Ectodermal cell (in vitro differentiated cells): ENCODE measurements around the gene SPTBN4.
"Not testable (repeated sequence)": the region's sequence is repeated elsewhere in the genome, so short reads cannot be mapped to it uniquely, and the experiment has no call there.

Experiments used
- H3K27ac ChIP-seq: 2 replicates; pipeline ENCODE4 v1.7.0; 2013; ENCODE audit warnings: mild to moderate bottlenecking, low read depth, low read length; ENCODE audit not compliant: insufficient read depth, poor library complexity, severe bottlenecking
- H3K27me3 ChIP-seq: 2 replicates; pipeline ENCODE4 v1.7.0; 2013; ENCODE audit warnings: mild to moderate bottlenecking, low read length; ENCODE audit not compliant: insufficient read depth, control insufficient read depth, poor library complexity, severe bottlenecking
- H3K36me3 ChIP-seq: one replicate; pipeline ENCODE4 v1.7.0; 2013; ENCODE audit warnings: low read length; ENCODE audit not compliant: control insufficient read depth, insufficient read depth
- H3K4me1 ChIP-seq: one replicate; pipeline ENCODE4 v1.7.0; 2013; ENCODE audit warnings: low read length; ENCODE audit not compliant: control insufficient read depth, insufficient read depth
- H3K4me3 ChIP-seq: 2 replicates; pipeline ENCODE4 v1.7.0; 2013; ENCODE audit warnings: low read depth, low read length, control low read depth; ENCODE audit not compliant: insufficient read depth
- H3K9me3 ChIP-seq: 2 replicates; pipeline ENCODE4 v1.7.0; 2013; ENCODE audit warnings: mild to moderate bottlenecking, low read length, moderate library complexity; ENCODE audit not compliant: control insufficient read depth
- WGBS, 2 experiments: methylation state at CpG; one replicate each; pipeline ENCODE4 v1.1.7; 2013; ENCODE audit warnings: missing lambda C conversion rate in 2 of 2; 5-methylcytosine and 5-hydroxymethylcytosine counted together

Gene SPTBN4

GRCh38 chr19:40423938-40424337 lies 42.9 kb upstream of the SPTBN4 start:
- H3K27me3 ChIP-seq: no peaks in the 10 kb centered on the region
- peaks cover 13% of the 10 kb centered on the region for H3K4me1 ChIP-seq
- no peak overlapping the region for H3K27ac ChIP-seq
- no peaks in the 10 kb centered on the region for H3K36me3 ChIP-seq
- no peak overlapping the region for H3K4me3 ChIP-seq
- no peaks in the 10 kb centered on the region for H3K9me3 ChIP-seq
- WGBS, 2 experiments: 84 to 94% methylated on average over 3 to 4 of the region's 6 CpGs

DNA sequence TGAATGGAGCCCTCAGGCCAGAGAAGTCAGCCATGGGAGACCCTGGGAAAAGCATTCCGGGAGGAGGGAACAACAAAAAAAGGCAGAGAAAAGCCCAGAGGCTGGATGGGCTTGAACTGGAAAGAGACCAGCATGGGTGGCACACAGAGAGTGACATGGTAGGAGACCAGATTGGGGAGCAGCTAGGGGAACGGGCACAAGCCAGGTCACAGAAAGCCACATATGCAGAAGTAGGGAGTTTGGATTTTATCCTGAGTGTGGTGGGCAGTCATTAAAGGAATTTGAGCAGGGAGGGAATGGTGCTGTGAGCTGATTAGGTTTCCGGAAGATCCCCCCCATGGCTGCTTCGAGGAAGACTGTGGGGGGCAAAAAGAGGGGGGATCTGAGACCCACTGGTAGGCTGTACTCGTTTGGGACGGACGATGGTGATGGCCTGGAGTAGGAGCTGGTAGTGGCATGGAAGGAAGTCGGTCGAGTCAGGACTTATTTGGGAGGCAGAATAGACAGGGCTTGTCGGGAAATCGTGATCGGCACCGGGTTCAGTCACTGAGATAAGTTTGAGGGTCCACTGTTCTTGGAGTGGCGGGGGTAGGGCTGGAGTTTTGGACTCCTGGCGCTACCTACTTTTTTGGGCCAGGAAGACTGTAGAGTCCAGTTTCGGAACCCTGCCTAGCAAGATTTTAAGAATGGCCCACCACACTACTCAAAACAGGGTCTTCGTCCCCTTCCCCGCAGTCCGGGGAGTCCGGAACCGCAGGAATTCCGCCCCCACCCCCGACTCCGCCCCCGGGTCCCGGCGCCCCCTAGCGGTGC lies 42.0 kb upstream of the SPTBN4 start:
- Histone ChIP-seq H3K27me3 (no peaks in the 10 kb centered on the region), H3K9me3 (no peaks in the 10 kb centered on the region), H3K4me1 (peaks cover 13% of the 10 kb centered on the region), H3K4me3 (peak overlapping the region; percentile 67), H3K27ac (peak overlapping the region; percentile 95), H3K36me3 (no peaks in the 10 kb centered on the region)
- 2% methylated on average over 28 of the region's 28 CpGs for WGBS, 2 experiments

DNA sequence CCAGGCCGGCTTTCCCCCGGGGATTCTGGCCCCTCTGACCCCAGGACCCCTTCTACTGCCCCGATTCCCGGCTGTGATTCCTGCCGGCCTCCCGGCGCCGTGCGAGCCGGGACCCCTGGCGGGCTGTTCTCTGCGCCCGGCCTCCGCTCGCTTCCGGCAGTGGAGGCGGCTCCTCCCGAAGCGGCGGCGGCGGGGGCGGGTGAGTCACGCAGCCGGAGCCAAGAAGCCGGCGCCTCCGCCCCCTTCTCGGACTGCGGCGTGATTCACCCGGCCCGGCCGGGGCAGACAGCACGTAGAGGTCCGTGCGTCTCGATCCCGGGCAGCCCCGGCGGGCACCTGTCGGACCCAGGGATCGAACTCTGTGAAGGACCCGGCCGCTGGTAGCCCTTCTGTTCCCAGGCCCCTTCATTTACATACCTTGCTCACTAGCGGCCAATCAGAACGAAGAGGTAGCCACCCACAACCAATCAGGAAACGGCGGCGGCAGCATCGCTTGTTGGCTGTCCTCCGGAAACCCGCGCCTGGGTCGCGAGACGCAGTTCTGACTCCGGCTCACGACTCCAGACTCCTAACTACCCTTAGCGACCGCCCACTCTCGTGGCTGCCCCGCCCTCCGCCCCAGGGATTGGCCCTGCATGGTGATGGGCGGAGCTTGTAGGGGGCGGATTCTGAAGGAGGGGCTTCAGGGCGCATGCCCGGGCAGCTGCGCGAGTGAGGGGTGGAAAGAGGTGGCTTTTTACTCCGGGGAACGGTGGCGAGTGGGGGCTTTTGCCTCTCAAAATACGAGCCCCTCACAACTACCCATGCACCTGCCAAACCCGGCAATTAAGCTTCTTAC lies 41.1 kb upstream of the SPTBN4 start, which contains the start of gene SERTAD1:
Gene SERTAD1 (minus strand): TSS at position 543 of the 838 bp plus-strand sequence. CDS start 2,446 bp downstream, outside the sequence.
- Histone ChIP-seq H3K27me3 (no peaks in the 10 kb centered on the region), H3K9me3 (no peaks in the 10 kb centered on the region)
- 0% methylated on average over 75 of the region's 75 CpGs for WGBS, 2 experiments

DNA sequence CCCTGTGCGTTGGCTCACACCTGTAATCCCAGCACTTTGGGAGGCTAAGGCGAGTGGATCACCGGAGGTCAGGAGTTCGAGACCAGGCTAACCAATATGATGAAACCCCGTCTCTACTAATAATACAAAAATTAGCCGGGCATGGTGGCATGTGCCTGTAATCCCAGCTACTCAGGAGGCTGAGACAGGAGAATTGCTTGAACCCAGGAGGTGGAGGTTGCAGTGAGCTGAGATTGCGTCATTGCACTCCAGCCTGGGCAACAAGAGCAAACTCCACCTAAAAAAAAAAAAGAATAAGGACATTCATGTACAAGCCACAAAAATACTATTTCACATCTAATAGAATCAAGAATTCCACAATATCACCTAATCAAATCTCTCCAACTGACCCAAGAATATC lies 38.6 kb upstream of the SPTBN4 start:
- H3K27ac ChIP-seq, H3K27me3 ChIP-seq, H3K36me3 ChIP-seq, H3K4me3 ChIP-seq, H3K9me3 ChIP-seq, H3K4me1 ChIP-seq: not testable (repeated sequence)
- 93 to 95% methylated on average over 7 of the region's 7 CpGs for WGBS, 2 experiments

More for the DNA sequence above, 41.1 kb upstream of the SPTBN4 start, which contains the start of gene SERTAD1:
- Histone ChIP-seq H3K4me1 (peaks cover 13% of the 10 kb centered on the region), H3K36me3 (no peaks in the 10 kb centered on the region), H3K27ac (peak within 1 kb of the TSS; percentile 95), H3K4me3 (peak within 1 kb of the TSS; percentile 67)

DNA sequence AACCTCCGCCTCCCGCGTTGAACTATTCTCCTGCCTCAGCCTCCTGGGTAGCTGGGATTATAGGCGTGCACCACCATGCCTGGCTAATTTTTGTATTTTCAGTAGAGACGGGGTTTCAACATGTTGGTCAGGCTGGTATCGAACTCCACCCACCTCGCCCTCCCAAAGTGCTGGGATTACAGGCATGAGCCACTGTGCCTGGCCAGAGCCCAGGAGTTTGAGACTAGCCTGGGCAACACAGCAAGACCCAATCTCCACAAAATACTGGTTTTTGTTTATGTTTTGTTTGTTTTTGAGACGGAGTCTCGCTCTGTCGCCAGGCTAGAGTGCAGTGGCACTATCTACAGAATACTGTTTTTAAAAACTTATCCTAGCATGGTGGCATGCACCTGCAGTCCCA lies 36.6 kb upstream of the SPTBN4 start:
- H3K27ac ChIP-seq, H3K4me1 ChIP-seq, H3K27me3 ChIP-seq, H3K4me3 ChIP-seq, H3K9me3 ChIP-seq, H3K36me3 ChIP-seq: not testable (repeated sequence)
- 93 to 94% methylated on average over 10 of the region's 10 CpGs for WGBS, 2 experiments

- 98 to 99% methylated on average over 3 of the region's 3 CpGs for WGBS, 2 experiments
- no peaks in the 10 kb centered on the region for H3K36me3 ChIP-seq
- no peaks in the 10 kb centered on the region for H3K9me3 ChIP-seq
- no peak overlapping the region for H3K27ac ChIP-seq
- H3K4me1 ChIP-seq: peaks cover 4% of the 10 kb centered on the region
- no peaks in the 10 kb centered on the region for H3K27me3 ChIP-seq
- H3K4me3 ChIP-seq: no peak overlapping the region
These were observed 35.1 kb upstream of the SPTBN4 start for GRCh38 chr19:40431698-40432097.

DNA sequence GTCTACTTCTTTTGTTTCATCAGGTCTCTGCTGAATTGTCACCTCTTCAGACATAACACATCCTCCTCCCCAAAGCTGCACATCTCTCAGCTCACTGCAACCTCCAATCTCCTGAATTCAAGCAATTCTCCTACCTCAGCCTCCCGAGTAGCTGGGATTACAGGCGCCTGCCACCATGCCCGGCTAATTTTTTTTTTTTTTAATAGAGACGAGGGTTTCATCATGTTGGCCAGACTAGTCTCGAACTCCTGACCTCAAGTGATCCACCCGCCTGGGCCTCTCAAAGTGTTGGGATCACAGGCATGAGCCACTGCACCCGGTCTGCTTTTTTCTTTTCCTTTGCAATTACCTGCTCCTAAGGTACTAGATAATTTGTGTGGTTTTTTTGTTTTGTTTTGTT lies 34.0 kb upstream of the SPTBN4 start:
- not testable (repeated sequence) for H3K36me3 ChIP-seq, H3K27me3 ChIP-seq, H3K4me3 ChIP-seq, H3K4me1 ChIP-seq, H3K9me3 ChIP-seq, H3K27ac ChIP-seq
- WGBS, 2 experiments: 89 to 91% methylated on average over 7 of the region's 7 CpGs

GRCh38 chr19:40433391-40434216 lies 33.2 kb upstream of the SPTBN4 start:
- H3K4me3 ChIP-seq: peak overlapping the region; percentile 32
- 5% methylated on average over 50 of the region's 50 CpGs for WGBS, 2 experiments
- H3K27me3 ChIP-seq: no peaks in the 10 kb centered on the region
- peaks cover 4% of the 10 kb centered on the region for H3K4me1 ChIP-seq
- no peaks in the 10 kb centered on the region for H3K9me3 ChIP-seq
- H3K27ac ChIP-seq: peak overlapping the region; percentile 89
- no peaks in the 10 kb centered on the region for H3K36me3 ChIP-seq

GRCh38 chr19:40438284-40438683 lies 28.5 kb upstream of the SPTBN4 start:
- Histone ChIP-seq H3K9me3 (no peaks in the 10 kb centered on the region), H3K36me3 (no peaks in the 10 kb centered on the region), H3K4me1 (peaks cover 8% of the 10 kb centered on the region), H3K27ac (no peak overlapping the region), H3K4me3 (no peak overlapping the region), H3K27me3 (no peaks in the 10 kb centered on the region)
- WGBS, 2 experiments: 95 to 97% methylated on average over 3 of the region's 3 CpGs
